HG03066 (cell line): ENCODE data around the gene RCCD1.

Experiments
- ATAC-seq: cut with Tn5 transposase; IDR thresholded peaks from one replicate; pipeline ENCODE4 v1.9.1; 2021; ENCODE audit warnings: low read depth; ENCODE audit not compliant: unreplicated experiment

RCCD1 gene

DNA sequence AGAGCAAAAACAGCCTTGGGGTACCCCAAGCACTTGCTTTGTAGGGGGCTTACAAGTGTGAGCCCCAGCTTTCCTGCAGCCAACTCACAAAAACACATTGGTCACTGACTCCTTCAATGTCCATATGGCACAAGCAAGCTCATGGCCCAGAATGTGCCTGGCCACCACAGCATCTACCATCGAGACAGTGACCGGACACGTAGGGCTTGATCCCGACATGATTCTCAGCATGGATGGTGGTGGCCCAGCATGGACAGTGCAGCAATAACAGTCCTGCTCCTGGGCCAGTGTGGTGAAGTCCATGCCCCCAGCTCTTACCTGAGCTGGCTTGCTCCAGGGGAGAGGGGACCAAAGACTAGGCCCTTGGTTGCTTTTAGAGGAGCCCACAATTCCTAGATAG lies 13.6 kb upstream of the RCCD1 start:
- no peak for ATAC-seq

DNA sequence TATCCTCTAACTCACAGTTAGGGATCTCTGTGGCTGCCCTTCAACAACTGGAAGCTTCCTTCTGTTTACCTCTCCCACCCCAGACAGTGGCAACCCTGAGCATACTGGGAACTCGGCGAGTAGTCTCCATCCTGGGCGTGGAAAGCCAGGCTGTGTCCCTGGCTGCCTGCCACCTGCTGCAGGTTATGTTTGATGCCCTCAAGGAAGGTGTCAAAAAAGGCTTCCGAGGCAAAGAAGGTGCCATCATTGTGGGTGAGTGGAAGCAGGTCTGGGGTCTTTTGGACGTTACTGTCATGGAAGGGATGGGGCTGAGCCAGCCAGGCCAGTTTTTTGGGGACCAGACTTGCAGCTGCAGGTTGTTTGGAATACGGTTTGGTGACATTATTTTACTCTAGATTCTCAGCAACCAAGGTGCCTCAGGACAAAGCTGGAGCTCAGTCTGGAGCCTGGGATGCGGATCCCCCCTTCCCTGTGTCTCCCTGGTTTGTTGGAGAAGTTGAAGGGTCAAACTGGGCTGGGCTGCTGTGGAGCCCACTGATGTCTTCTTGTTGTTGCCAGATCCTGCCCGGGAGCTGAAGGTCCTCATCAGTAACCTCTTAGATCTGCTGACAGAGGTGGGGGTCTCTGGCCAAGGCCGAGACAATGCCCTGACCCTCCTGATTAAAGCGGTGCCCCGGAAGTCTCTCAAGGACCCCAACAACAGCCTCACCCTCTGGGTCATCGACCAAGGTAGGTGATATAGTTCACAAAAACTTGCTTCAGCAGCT lies 12.1 kb upstream of the RCCD1 start:
- no peak for ATAC-seq

DNA sequence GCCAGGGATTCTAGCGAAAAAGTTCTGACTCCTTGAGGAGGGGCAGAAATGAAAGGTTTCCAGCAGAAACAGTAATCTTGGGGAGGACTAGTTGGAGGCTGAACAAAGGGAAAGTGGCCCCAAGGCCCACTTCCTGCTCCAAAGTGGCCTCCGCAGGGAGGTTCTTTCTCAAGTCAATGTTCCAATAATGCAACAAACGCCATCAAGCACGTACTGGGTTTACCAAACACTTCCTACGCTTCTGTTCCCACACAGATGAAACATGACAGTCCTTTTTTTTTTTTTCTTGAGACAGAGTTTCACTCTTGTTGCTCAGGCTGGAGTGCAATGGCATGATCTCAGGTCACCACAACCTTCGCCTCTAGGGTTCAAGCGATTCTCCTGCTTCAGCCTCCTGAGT lies 9.6 kb upstream of the RCCD1 start:
- ATAC-seq, result no peak

DNA sequence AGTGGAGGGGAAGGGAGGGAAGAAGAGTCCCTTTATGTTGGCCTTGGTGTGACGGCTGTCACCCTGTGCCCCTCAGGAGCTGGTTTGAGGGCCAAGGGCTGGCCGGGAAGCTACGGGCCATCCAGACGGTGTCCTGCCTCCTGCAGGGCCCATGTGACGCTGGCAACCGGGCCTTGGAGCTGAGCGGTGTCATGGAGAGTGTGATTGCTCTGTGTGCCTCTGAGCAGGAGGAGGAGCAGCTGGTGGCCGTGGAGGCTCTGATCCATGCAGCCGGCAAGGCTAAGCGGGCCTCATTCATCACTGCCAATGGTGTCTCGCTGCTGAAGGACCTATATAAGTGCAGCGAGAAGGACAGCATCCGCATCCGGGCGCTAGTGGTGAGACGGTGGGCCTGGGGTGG lies 8.1 kb upstream of the RCCD1 start:
- no peak for ATAC-seq

DNA sequence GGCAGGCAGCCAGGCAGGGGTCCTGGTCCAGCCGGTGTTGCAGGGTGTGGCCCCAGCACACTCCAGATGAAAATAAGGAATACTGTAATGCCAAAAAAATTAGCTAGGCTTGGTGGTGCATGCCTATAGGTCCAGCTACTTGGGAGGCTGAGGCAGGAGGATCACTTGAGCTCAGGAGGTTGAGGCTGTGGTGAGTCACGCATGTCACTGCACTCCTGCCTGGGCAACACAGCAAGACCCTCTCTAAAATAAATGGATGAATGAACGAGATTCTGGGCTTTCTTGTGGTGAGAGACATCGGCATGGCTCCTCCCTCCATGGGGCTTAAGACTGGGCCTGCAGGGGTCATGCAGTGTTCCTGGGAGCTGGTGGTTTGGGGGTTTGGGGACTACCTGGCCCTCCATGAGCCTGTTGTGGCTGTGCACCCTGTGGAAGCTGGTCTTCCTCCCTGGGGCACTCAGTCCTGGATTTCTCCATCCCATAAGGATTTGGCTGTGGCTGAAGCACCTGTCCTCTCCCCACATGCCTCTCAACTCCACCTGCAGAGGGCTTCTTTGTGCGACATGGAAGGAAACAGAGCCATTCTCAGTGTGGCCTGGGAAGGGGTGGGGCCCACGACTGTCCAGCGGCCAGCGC lies 7.6 kb upstream of the RCCD1 start:
- ATAC-seq, result no peak

DNA sequence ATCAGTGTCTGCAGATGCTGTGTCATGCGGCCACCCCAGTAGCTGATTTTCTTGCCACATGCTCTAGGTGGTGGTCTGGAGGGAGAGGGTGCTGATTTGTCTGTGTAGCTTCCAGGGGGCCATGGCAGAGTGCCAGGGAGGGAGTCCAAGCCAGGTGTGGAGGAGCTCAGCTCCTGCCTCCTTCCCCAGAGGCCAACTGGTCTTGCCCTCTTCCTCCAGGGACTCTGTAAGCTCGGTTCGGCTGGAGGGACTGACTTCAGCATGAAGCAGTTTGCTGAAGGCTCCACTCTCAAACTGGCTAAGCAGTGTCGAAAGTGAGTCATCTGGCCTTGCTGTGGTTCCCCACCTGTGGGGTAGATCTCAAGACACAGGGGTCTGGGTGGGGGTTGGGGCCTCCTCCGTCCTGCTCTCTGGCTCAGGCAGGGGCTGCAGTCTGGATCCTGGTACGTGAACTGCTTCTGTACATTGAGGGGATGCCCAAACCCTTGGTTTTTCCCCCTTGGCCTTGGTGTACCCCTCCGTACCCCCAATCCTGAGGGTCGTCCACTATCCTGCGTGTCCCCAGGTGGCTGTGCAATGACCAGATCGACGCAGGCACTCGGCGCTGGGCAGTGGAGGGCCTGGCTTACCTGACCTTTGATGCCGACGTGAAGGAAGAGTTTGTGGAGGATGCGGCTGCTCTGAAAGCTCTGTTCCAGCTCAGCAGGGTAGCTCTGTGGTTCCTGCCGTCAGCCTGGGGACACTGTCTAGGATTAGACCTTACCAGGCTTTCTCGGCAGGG lies 6.9 kb upstream of the RCCD1 start:
- ATAC-seq, result no peak

DNA sequence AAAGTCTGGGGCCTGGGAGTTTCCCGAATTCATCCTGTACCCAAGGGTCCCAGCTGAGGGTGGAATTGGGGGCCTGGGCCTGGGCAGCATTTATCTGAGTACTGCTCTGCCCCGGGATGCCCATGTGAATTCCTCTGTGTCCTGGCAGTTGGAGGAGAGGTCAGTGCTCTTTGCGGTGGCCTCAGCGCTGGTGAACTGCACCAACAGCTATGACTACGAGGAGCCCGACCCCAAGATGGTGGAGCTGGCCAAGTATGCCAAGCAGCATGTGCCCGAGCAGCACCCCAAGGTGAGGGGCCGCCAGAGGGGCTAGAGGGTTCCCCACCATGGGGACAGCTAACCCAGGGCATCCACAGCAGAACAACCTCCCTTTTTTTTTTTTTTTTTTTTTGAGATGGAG lies 6.2 kb upstream of the RCCD1 start:
- no peak for ATAC-seq

DNA sequence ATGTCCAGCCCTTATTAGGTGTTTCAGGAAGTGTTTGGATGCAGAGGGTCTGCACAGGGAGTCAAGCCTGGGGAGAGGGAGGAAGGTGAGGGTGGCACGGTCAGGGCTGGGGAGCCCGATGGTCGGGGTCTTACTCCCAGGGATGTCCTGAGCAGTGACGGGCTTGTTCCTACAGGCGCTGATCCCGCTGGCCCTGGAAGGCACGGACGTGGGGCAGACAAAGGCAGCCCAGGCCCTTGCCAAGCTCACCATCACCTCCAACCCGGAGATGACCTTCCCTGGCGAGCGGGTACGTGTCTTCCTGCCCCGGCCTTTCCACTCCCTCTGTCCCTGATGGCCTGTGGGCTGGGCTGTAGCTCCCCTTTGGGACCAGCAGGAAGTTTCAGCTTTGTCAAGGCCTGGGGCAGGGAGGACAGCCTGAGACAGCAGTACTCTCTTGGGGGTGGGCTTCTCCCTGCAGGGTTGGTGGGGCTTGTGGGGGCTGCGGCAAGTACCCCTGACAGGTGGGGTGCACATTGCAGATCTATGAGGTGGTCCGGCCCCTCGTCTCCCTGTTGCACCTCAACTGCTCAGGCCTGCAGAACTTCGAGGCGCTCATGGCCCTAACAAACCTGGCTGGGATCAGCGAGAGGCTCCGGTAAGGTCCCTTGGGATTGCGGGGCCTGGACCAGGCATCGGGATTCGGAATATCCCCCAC lies 4.6 kb upstream of the RCCD1 start:
- no peak for ATAC-seq

DNA sequence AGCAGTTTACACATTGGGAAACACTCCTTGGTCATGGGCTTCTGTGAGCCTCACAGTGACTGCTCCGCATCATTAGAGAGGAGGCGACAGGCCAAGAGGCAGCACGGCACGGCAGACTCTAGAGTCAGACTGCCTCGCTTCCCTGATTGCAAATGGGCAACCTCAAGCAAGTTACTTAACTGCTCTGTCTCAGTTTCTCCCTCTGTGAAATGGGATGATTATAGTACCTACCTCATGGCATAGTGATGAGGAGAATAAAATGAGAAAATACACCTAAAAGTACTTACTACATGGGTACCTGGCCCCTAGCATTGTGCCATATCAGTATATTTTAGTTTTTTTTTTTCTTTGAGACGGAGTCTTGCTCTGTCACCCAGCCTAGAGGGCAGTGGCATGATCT lies 4.0 kb upstream of the RCCD1 start:
- ATAC-seq, result no peak

DNA sequence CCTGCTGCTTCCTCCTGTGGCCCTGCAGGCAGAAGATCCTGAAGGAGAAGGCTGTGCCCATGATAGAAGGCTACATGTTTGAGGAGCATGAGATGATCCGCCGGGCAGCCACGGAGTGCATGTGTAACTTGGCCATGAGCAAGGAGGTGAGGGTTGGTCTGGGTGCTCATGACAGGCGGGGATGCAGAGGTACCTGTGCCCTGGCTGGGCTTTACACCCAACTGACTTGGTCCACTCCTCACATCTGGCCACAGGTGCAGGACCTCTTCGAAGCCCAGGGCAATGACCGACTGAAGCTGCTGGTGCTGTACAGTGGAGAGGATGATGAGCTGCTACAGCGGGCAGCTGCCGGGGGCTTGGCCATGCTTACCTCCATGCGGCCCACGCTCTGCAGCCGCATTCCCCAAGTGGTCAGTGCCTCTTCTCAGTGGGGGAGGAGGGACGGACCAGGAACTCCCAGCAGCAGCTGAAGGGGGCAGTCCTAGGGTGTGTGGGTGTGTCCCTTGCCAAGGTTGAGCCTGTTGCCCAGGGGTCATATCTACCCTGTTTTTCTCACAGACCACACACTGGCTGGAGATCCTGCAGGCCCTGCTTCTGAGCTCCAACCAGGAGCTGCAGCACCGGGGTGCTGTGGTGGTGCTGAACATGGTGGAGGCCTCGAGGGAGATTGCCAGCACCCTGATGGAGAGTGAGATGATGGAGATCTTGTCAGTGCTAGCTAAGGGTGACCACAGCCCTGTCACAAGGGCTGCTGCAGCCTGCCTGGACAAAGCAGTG lies 1.6 kb upstream of the RCCD1 start:
- ATAC-seq, result no peak

DNA sequence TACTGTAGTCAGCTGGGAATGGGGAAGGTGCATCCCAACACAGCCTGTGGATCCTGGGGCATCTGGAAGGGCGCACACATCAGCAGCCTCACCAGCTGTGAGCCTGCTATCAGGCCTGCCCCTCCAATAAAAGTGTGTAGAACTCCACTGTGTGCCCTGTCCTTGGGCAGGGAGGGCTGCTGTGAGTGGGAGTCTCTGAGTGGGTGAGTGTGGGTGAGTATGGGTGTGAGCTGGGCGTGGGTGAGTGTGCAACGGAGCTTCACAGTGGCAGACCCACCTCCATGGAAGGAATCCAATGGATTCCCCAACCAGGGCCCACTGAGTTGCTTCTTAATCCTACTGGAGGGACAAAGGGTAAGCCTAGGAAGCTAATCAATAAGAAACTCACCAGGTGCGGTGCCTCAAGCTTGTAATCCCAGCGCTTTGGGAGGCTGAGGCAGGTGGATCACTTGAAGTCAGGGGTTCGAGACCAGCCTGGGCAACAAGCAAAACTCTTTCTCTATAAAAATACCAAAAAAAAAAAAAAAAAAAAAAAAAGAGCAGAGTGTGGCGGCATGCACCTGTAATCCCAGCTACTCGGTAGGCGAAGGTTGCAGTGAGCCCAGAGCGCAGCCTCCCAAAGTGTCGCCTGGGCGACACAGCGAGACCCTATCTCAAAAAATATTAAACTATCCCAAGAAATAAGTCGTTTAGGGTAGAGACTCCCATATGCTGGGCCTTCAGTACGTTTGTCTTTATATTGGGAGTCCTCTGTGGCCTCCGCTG lies 555 bp upstream of the RCCD1 start:
- ATAC-seq, result no peak

DNA sequence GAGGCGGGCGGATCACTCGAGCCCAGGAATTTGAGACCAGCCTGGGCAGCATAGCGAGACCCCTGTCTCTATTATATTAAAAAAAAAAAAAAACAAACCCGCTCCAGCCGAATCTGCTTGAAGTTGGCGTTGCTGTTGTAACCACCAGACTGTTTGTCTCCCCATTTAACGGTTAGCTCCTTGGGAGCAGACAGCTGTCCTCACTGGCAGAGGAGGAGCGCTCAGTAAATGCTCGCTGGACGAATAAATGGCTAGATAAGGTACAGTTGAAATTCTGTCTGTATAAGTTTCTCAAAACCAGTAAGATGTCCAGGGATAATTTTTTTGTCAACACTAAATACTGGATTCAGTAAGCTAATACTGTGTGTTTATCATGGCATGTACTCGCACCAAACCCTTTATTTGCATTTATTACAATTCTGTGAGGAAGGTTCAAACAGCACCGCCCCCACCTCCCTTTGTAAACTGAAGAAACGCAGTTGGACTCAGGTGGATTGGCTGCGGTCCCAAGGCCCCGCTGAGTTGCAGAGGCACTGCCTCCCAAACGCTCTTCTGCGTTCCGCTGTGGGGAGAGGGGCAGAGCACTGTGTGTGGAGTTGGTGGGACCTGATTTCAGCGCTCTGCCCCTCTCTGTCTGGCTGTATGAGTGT lies 1.1 kb downstream of the RCCD1 start:
- no peak for ATAC-seq

DNA sequence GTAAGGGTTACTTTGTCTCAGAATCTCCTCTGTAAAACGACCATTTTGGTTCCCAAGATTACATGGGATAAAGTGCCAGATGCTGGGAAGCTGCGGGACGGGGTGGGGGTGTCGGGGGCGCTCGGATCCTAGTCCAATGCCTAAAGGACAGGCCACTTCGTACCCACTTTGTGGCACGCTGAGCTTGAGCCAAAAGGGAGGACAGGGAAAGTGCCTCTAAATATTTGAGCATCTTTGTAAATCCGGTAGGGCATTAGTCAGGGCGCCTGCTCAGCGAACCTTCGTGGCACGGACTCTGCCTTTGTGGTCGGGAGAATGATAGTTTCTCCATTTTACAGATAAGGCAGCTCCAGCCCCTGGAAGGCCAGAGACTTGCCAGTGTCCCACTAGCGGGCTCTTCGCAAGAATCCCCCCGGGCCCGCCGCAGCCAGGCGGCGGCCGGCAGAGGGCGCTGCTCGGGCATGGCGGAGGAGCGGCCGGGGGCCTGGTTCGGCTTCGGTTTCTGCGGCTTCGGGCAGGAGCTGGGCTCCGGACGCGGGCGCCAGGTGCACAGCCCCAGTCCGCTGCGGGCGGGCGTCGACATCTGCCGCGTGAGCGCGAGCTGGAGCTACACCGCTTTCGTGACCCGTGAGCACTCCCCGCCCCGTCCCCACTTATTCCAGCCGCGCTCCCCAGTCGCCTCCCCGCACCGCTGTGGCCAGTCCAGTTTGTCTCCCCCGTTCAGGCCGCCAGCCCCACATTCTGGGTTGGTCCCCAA lies 1.8 kb downstream of the RCCD1 start:
- ATAC-seq, result no peak

DNA sequence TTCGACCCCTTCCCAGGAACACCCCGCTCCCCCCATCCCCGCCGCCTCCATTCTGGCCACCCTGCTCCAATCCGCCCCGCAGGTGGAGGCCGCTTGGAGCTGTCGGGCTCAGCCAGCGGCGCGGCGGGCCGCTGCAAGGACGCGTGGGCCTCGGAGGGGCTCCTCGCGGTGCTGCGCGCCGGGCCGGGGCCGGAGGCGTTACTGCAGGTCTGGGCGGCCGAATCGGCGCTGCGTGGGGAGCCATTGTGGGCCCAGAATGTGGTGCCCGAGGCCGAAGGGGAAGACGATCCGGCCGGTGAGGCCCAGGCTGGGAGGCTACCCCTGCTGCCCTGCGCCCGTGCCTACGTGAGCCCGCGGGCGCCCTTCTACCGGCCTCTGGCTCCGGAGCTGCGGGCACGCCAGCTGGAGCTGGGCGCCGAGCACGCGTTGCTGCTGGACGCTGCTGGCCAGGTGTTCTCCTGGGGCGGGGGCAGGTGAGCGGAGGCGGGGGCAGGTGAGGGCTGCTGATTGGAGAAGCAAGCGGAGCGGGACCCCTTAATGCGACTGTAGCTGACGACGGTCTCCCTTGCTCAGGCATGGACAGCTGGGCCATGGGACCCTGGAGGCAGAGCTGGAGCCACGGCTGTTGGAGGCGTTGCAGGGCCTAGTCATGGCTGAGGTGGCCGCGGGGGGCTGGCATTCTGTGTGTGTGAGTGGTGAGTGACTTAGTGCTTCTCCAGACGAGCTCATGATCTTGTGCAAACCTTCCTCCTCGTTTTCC lies 2.5 kb downstream of the RCCD1 start:
- no peak for ATAC-seq

DNA sequence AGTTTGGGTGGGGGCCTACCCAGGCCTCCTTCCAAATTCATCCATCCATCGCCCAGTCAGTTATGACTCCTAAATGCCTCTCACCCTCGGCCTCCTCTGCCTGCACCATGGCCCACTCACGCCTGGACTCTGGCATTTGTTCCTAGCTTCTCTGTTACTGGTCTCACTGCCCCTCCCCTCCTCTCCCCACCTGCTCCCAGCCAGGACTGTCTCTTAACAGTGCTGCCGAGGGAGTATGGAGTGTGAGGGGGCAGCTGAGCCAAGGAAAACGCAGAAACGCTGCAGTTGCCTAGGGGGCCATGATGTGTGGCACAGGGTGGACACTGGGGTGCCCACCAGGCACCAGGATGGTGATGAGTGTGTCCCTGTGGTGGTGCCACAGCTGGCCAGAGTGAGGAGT lies 3.1 kb downstream of the RCCD1 start:
- ATAC-seq, result no peak

DNA sequence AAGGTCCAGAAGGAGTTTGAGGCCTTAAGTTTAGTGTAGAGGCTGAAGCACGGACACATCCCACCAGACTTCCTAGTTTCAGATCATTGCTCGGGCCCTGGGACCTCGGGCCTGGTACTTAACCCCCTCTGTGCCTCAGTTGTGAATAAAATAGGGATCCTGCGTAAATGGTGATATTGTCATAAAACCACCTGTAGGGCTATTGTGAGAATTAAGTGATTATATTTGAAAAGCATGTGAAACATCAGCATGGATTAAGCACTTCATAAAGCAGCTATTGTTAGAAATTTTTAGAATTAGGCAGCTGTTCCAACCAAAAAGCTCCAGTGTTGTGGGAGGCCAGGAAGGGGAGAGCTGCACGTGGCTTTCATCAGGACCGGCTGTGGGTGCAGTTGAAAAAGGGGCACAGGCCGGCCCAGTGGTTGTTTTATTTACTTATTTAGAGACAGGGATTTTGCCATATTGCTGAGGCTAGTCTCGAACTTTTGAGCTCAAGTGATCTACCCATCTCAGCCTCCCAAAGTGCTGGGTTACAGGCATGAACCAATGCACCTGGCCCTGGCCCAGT lies 4.4 kb downstream of the RCCD1 start:
- no peak for ATAC-seq

DNA sequence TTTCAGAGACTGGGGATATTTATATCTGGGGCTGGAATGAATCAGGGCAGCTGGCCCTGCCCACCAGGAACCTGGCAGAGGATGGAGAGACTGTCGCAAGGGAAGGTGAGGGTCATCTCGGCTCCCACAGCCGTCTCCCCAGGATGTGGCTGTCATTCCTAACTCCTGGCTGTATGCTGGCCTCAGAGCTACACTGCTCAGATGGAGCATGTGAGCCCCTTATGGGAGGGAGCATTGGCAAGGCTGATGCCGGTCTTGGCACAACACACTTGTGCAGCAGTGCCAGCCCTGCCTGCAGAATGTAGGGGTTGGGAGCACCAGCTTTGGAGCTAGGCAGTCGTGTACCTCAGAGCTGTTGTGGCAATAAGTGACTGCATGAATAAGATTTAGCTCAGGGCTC lies 5.2 kb downstream of the RCCD1 start:
- ATAC-seq, result no peak
